ENCODE data around the gene LAMP1. TPM values are rescaled to one million over a fixed set of nuclear protein-coding genes. Genes with fewer than 3 reads are reported as not detected.
A peak's percentile ranks its signal among the peaks of the same experiment; 100 is the strongest.

Gene LAMP1
- total RNA-seq, 3 donors from 2014 or later (not counting 1 experiment from before 2014, with no cell fraction given), result 137 to 168 (median 159) TPM

DNA sequence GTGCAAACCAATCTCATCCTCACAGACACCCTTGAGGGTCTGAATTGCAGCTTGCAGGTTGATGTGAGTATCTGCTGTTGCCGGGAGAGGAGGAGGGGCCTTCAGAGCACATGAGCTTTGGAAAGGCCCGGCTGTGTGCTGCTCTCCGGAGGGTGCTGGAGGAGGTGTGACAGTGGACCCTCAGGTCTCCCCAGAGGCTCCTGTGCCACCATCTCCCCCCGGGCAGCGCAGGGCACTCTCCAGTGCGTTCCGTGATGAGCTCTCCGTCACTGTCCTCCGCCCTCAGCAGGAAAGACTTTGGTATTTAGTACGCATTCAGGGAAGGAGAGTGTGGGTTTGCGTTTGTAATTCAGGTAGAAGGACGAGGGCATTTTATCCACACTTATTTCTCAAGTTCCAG is 20.0 kb downstream of the LAMP1 start:
- peaks cover 8% of the 10 kb centered on the region for H3K36me3 Mint-ChIP-seq
- intact Hi-C loops (cut with micrococcal nuclease), result no loop called here

DNA sequence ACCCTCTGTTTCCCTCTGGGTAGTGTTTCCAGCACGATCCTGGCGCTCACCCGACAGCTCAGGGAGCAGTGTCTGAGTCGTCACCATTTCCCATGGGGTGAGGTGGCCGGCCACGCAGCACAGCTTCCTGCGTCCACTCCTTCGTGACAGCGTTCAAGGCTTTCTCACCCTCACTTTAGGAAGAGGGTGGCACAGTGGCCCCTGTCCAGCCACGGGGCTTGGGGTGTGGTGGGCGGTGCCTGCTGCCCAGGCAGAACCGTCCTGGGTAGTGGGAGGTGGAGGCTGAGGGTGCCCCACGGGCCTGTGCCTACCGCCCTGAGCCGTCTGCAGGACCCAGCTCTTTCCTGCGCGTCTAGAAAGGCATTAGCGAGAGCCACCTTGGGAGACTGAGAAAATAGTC is 21.9 kb downstream of the LAMP1 start:
- H3K4me1 ChIP-seq (ENCODE audit: control insufficient read depth, insufficient read depth, low read length), result no peaks in the 10 kb centered on the region
- 96% methylated on average over 18 of the region's 18 CpGs for WGBS (ENCODE audit: insufficient coverage)
- Mint-ChIP-seq H3K27ac (no peak overlapping the region), H3K27me3 (ENCODE audit: low read depth in 2 of 2) (no peaks in the 10 kb centered on the region), H3K4me1 (peaks cover 10 to 17% of the 10 kb centered on the region in 2 donors), H3K9me3 (no peaks in the 10 kb centered on the region), H3K4me3 (no peak overlapping the region), H3K36me3 (peaks cover 8% of the 10 kb centered on the region)
- H3K36me3 ChIP-seq (ENCODE audit: control insufficient read depth, insufficient read depth, low read length), result peaks cover 44% of the 10 kb centered on the region
- H3K9me3 ChIP-seq (ENCODE audit: control insufficient read depth, insufficient read depth, low read length), result no peaks in the 10 kb centered on the region
- intact Hi-C loops (cut with micrococcal nuclease), result no loop called here
- no peak overlapping the region for H3K27ac ChIP-seq (ENCODE audit: low read length)
- TF ChIP-seq, protein P1, sequence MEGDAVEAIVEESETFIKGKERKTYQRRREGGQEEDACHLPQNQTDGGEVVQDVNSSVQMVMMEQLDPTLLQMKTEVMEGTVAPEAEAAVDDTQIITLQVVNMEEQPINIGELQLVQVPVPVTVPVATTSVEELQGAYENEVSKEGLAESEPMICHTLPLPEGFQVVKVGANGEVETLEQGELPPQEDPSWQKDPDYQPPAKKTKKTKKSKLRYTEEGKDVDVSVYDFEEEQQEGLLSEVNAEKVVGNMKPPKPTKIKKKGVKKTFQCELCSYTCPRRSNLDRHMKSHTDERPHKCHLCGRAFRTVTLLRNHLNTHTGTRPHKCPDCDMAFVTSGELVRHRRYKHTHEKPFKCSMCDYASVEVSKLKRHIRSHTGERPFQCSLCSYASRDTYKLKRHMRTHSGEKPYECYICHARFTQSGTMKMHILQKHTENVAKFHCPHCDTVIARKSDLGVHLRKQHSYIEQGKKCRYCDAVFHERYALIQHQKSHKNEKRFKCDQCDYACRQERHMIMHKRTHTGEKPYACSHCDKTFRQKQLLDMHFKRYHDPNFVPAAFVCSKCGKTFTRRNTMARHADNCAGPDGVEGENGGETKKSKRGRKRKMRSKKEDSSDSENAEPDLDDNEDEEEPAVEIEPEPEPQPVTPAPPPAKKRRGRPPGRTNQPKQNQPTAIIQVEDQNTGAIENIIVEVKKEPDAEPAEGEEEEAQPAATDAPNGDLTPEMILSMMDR (IDR thresholded peaks at IDR 0.05), result no peak
- no peaks in the 10 kb centered on the region for H3K27me3 ChIP-seq (ENCODE audit: control insufficient read depth, insufficient read depth, low read length)
- no peak for DNase-seq
- no peak overlapping the region for H3K4me3 ChIP-seq (ENCODE audit: low read length)
- no peak for ATAC-seq

More for the DNA sequence above, 20.0 kb downstream of the LAMP1 start:
- no peaks in the 10 kb centered on the region for H3K4me1 ChIP-seq (ENCODE audit: control insufficient read depth, insufficient read depth, low read length)
- no peaks in the 10 kb centered on the region for H3K27me3 Mint-ChIP-seq (ENCODE audit: low read depth in 2 of 2)
- no peak overlapping the region for H3K27ac ChIP-seq (ENCODE audit: low read length)
- H3K9me3 Mint-ChIP-seq, result no peaks in the 10 kb centered on the region
- TF ChIP-seq, protein P1 (IDR thresholded peaks at IDR 0.05), result no peak
- H3K36me3 ChIP-seq (ENCODE audit: control insufficient read depth, insufficient read depth, low read length), result peaks cover 46% of the 10 kb centered on the region
- H3K4me1 Mint-ChIP-seq, result peaks cover 16 to 22% of the 10 kb centered on the region in 2 donors
- 97% methylated on average over 10 of the region's 12 CpGs for WGBS (ENCODE audit: insufficient coverage)
- H3K27me3 ChIP-seq (ENCODE audit: control insufficient read depth, insufficient read depth, low read length), result no peaks in the 10 kb centered on the region
- H3K27ac Mint-ChIP-seq, result no peak overlapping the region
- no peaks in the 10 kb centered on the region for H3K9me3 ChIP-seq (ENCODE audit: control insufficient read depth, insufficient read depth, low read length)
- H3K4me3 Mint-ChIP-seq, result no peak overlapping the region
- no peak overlapping the region for H3K4me3 ChIP-seq (ENCODE audit: low read length)
- ATAC-seq (no peak), DNase-seq (no peak)

DNA sequence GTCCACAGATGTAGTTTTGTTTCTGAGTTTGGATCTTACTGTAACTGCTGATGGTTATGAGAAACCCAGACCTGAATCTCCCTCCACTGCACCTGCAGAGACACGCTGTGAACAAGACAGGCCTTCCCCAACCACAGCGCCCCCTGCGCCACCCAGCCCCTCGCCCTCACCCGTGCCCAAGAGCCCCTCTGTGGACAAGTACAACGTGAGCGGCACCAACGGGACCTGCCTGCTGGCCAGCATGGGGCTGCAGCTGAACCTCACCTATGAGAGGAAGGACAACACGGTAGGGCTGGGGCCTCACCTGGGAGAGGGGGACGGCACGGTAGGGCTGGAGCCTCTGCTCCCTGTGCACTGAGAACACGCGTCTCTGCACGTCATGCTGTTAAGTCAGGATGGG is 22.3 kb downstream of the LAMP1 start:
- Histone ChIP-seq H3K4me1 (ENCODE audit: control insufficient read depth, insufficient read depth, low read length) (no peaks in the 10 kb centered on the region), H3K27me3 (ENCODE audit: control insufficient read depth, insufficient read depth, low read length) (no peaks in the 10 kb centered on the region), H3K36me3 (ENCODE audit: control insufficient read depth, insufficient read depth, low read length) (peaks cover 44% of the 10 kb centered on the region), H3K27ac (ENCODE audit: low read length) (no peak overlapping the region), H3K4me3 (ENCODE audit: low read length) (no peak overlapping the region), H3K9me3 (ENCODE audit: control insufficient read depth, insufficient read depth, low read length) (no peaks in the 10 kb centered on the region)
- no peak overlapping the region for H3K4me3 Mint-ChIP-seq
- ATAC-seq, result no peak
- intact Hi-C loops (cut with micrococcal nuclease), result no loop called here
- DNase-seq, result no peak
- no peaks in the 10 kb centered on the region for H3K9me3 Mint-ChIP-seq
- 97% methylated on average over 14 of the region's 14 CpGs for WGBS (ENCODE audit: insufficient coverage)
- TF ChIP-seq, protein P1 (IDR thresholded peaks at IDR 0.05), result no peak
- H3K4me1 Mint-ChIP-seq, result peaks cover 10 to 17% of the 10 kb centered on the region in 2 donors
- H3K36me3 Mint-ChIP-seq, result peaks cover 8% of the 10 kb centered on the region
- no peaks in the 10 kb centered on the region for H3K27me3 Mint-ChIP-seq (ENCODE audit: low read depth in 2 of 2)
- H3K27ac Mint-ChIP-seq, result peak overlapping the region in 1 of 2 donors; percentile 43

DNA sequence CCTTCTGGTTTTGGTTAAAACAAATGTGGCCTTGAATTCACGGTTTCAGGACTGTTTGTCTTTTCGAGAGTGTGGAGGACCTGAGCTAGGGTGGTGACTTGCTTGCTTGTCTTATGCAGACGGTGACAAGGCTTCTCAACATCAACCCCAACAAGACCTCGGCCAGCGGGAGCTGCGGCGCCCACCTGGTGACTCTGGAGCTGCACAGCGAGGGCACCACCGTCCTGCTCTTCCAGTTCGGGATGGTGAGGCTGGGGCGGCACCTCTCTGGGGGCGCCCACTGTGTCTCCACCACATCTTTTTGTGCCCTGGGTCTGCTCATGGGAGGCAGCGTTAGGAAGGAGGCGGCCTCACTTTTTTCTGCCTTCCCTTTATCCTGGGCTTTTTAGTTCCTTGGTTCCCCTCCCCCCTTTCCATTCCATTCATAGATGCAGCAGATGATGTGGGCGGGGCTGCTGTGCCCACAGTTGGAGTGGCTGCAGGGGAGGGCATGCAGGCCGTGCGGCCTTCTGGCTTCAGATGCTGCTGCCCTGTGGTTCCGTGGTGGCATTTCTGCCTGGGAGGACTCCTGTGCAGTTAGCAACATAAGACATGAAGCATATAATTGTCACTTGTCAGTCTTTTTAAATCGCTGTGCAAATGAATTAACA is 23.3 kb downstream of the LAMP1 start:
- Histone ChIP-seq H3K4me1 (ENCODE audit: control insufficient read depth, insufficient read depth, low read length) (no peaks in the 10 kb centered on the region), H3K27ac (ENCODE audit: low read length) (no peak overlapping the region), H3K9me3 (ENCODE audit: control insufficient read depth, insufficient read depth, low read length) (no peaks in the 10 kb centered on the region), H3K36me3 (ENCODE audit: control insufficient read depth, insufficient read depth, low read length) (peaks cover 44% of the 10 kb centered on the region), H3K27me3 (ENCODE audit: control insufficient read depth, insufficient read depth, low read length) (no peaks in the 10 kb centered on the region), H3K4me3 (ENCODE audit: low read length) (no peak overlapping the region)
- Mint-ChIP-seq H3K4me3 (no peak overlapping the region), H3K27me3 (ENCODE audit: low read depth in 2 of 2) (no peaks in the 10 kb centered on the region), H3K36me3 (peaks cover 8% of the 10 kb centered on the region), H3K4me1 (peaks cover 5 to 11% of the 10 kb centered on the region in 2 donors), H3K9me3 (no peaks in the 10 kb centered on the region), H3K27ac (peak overlapping the region in 1 of 2 donors; percentile 43)
- DNase-seq, result no peak
- ATAC-seq, result no peak
- TF ChIP-seq, protein P1 (IDR thresholded peaks at IDR 0.05), result no peak
- intact Hi-C loops (cut with micrococcal nuclease), result no loop called here
- WGBS (ENCODE audit: insufficient coverage), result 96% methylated on average over 19 of the region's 19 CpGs

Measured in natural killer cell (primary cell).